H9 (cell line): ENCODE data around the gene IFI35. TPM values are rescaled to one million over a fixed set of nuclear protein-coding genes. Genes with fewer than 3 reads are reported as not detected.
"Not testable (repeated sequence)": the region's sequence is repeated elsewhere in the genome, so short reads cannot be mapped to it uniquely, and the experiment has no call there.

Source experiments
- DNase-seq: peaks from one replicate; pipeline ENCODE4 v3.0.0-alpha.2; 2017
- H2AFZ ChIP-seq: one replicate; pipeline ENCODE4 v1.6.1; 2013; ENCODE audit warnings: mild to moderate bottlenecking, low read length, control low read depth, moderate library complexity
- H2AK5ac ChIP-seq: 2 replicates; pipeline ENCODE4 v1.6.1; 2013; ENCODE audit warnings: low read length, control low read depth, mixed read lengths; ENCODE audit not compliant: insufficient read length
- H2BK120ac ChIP-seq: one replicate; pipeline ENCODE4 v1.6.1; 2013; ENCODE audit warnings: low read depth, mild to moderate bottlenecking, low read length, control low read depth, inconsistent platforms; ENCODE audit not compliant: poor library complexity, severe bottlenecking
- H2BK12ac ChIP-seq: 2 replicates; pipeline ENCODE4 v1.6.1; 2013; ENCODE audit warnings: low read length, control low read depth, mixed read lengths, low read depth; ENCODE audit not compliant: insufficient read length
- H2BK15ac ChIP-seq: 2 replicates; pipeline ENCODE4 v1.6.1; 2013; ENCODE audit warnings: low read depth, low read length, control low read depth
- H2BK20ac ChIP-seq: one replicate; pipeline ENCODE4 v1.6.1; 2013; ENCODE audit warnings: low read depth, mild to moderate bottlenecking, low read length, control low read depth, inconsistent platforms; ENCODE audit not compliant: poor library complexity, severe bottlenecking
- H2BK5ac ChIP-seq: 2 replicates; pipeline ENCODE4 v1.6.1; 2013; ENCODE audit warnings: low read length, control low read depth, mixed read lengths; ENCODE audit not compliant: insufficient read length
- H3K14ac ChIP-seq: 2 replicates; pipeline ENCODE4 v1.6.1; 2013; ENCODE audit warnings: low read length, control low read depth; ENCODE audit not compliant: insufficient read depth
- H3K18ac ChIP-seq: 2 replicates; pipeline ENCODE4 v1.6.1; 2013; ENCODE audit warnings: low read depth, mild to moderate bottlenecking, mixed read lengths, low read length, control low read depth; ENCODE audit not compliant: insufficient read length
- H3K23ac ChIP-seq: 2 replicates; pipeline ENCODE4 v1.6.1; 2013; ENCODE audit warnings: low read length, control low read depth, mixed read lengths, low read depth; ENCODE audit not compliant: insufficient read length
- H3K23me2 ChIP-seq: 2 replicates; pipeline ENCODE4 v1.6.1; 2013; ENCODE audit warnings: low read depth, mild to moderate bottlenecking, mixed read lengths, low read length, control low read depth; ENCODE audit not compliant: insufficient read length, poor library complexity, severe bottlenecking
- H3K27ac ChIP-seq: 2 replicates; pipeline ENCODE4 v1.5.1; 2013; ENCODE audit warnings: low read length, control low read depth, mixed read lengths, low read depth; ENCODE audit not compliant: insufficient read length
- H3K27me3 ChIP-seq: 2 replicates; pipeline ENCODE4 v1.6.1; 2013; ENCODE audit warnings: low read length, control low read depth, inconsistent platforms; ENCODE audit not compliant: insufficient read depth
- H3K4ac ChIP-seq: 2 replicates; pipeline ENCODE4 v1.6.1; 2013; ENCODE audit warnings: low read depth, mild to moderate bottlenecking, control low read depth, inconsistent platforms, low read length, moderate library complexity
- H3K4me1 ChIP-seq: 2 replicates; pipeline ENCODE4 v1.6.1; 2013; ENCODE audit warnings: low read length, control low read depth, inconsistent platforms; ENCODE audit not compliant: insufficient read depth
- H3K4me2 ChIP-seq: 2 replicates; pipeline ENCODE4 v1.6.1; 2013; ENCODE audit warnings: low read length, control low read depth, mixed read lengths; ENCODE audit not compliant: insufficient read length, insufficient read depth
- H3K56ac ChIP-seq: 2 replicates; pipeline ENCODE4 v1.6.1; 2013; ENCODE audit warnings: low read depth, mild to moderate bottlenecking, mixed read lengths, low read length, control low read depth; ENCODE audit not compliant: insufficient read length
- H3K79me1 ChIP-seq: 2 replicates; pipeline ENCODE4 v1.6.1; 2013; ENCODE audit warnings: low read depth, mild to moderate bottlenecking, moderate library complexity, low read length, control low read depth, inconsistent platforms; ENCODE audit not compliant: insufficient read depth, poor library complexity, severe bottlenecking
- H3K79me2 ChIP-seq: 2 replicates; pipeline ENCODE4 v1.6.1; 2013; ENCODE audit warnings: low read length, control low read depth, inconsistent platforms; ENCODE audit not compliant: insufficient read depth
- H3K9ac ChIP-seq: 2 replicates; pipeline ENCODE4 v1.6.1; 2013; ENCODE audit warnings: low read length, control low read depth, mixed read lengths; ENCODE audit not compliant: insufficient read length; ENCODE audit errors: extremely low read depth
- H3K9me3 ChIP-seq: one replicate; pipeline ENCODE4 v1.6.1; 2013; ENCODE audit warnings: low read depth, low read length, inconsistent platforms; ENCODE audit not compliant: control insufficient read depth
- H3T11ph ChIP-seq: one replicate; pipeline ENCODE4 v1.6.1; 2013; ENCODE audit warnings: mild to moderate bottlenecking, low read length, control low read depth, inconsistent platforms
- H4K20me1 ChIP-seq: one replicate; pipeline ENCODE4 v1.6.1; 2013; ENCODE audit not compliant: control insufficient read depth, insufficient read length, insufficient read depth
- H4K5ac ChIP-seq: 2 replicates; pipeline ENCODE4 v1.6.1; 2013; ENCODE audit warnings: low read depth, mild to moderate bottlenecking, mixed read lengths, low read length, control low read depth; ENCODE audit not compliant: insufficient read length
- H4K8ac ChIP-seq: replicated peaks from 2 replicates; pipeline ENCODE4 v1.6.1; 2013; ENCODE audit warnings: low read length, control low read depth, mixed read lengths, low read depth; ENCODE audit not compliant: insufficient read length
- H4K91ac ChIP-seq: 2 replicates; pipeline ENCODE4 v1.6.1; 2013; ENCODE audit warnings: low read depth, mild to moderate bottlenecking, moderate library complexity, mixed read lengths, low read length, control low read depth; ENCODE audit not compliant: insufficient read length
- H3K27ac Mint-ChIP-seq, 3 experiments: 2 replicates in 2 of 3; 3 replicates in 1 of 3; pipeline ENCODE4 v1.8.0; 2020 to 2021; ENCODE audit warnings: mixed read lengths in 3 of 3, mild to moderate bottlenecking in 1 of 3, moderate library complexity in 1 of 3
- H3K27me3 Mint-ChIP-seq: 2 replicates; pipeline ENCODE4 v1.8.0; 2021; ENCODE audit warnings: low read depth, mild to moderate bottlenecking, moderate library complexity, mixed read lengths
- H3K36me3 Mint-ChIP-seq, 3 experiments: 2 replicates in 2 of 3; 3 replicates in 1 of 3; pipeline ENCODE4 v1.8.0; 2020 to 2021; ENCODE audit warnings: low read depth in 3 of 3, mixed read lengths in 3 of 3; ENCODE audit not compliant: insufficient read depth in 1 of 3
- H3K4me1 Mint-ChIP-seq, 2 experiments: 2 replicates each; pipeline ENCODE4 v1.8.0; 2020; ENCODE audit warnings: mixed read lengths in 2 of 2
- H3K4me3 Mint-ChIP-seq, 2 experiments: 2 replicates in 1 of 2; 3 replicates in 1 of 2; pipeline ENCODE4 v1.8.0; 2020 to 2021; ENCODE audit warnings: mild to moderate bottlenecking in 2 of 2, mixed read lengths in 2 of 2, moderate library complexity in 1 of 2
- H3K9me3 Mint-ChIP-seq, 2 experiments: 2 replicates in 1 of 2; 3 replicates in 1 of 2; pipeline ENCODE4 v1.8.0; 2020; ENCODE audit warnings: mild to moderate bottlenecking in 2 of 2, mixed read lengths in 2 of 2, moderate library complexity in 1 of 2
- WGBS: extraction: QIAGEN DNeasy Blood & Tissue Kit; methylation state at CpG from one replicate; pipeline ENCODE4 v1.1.7; 2013; ENCODE audit warnings: missing lambda C conversion rate, low lambda C conversion rate, mixed read lengths; ENCODE audit not compliant: insufficient read length; ENCODE audit errors: extremely low coverage; 5-methylcytosine and 5-hydroxymethylcytosine counted together
- total RNA-seq: library from RNA; stranded (reverse); gene quantifications from 2 replicates; pipeline ENCODE4 v1.2.1, GENCODE V29; 2021
- TF ChIP-seq, protein P1 (sequence below): fragments of 200-600 bp; sonication (generic); conservative IDR thresholded peaks from 3 replicates; pipeline ENCODE4 v1.8.0; 2021; ENCODE audit warnings: antibody characterized with exemption, mild to moderate bottlenecking

IFI35 gene
- total RNA-seq, 1 experiment from 2014 or later, result 4.2 TPM

DNA sequence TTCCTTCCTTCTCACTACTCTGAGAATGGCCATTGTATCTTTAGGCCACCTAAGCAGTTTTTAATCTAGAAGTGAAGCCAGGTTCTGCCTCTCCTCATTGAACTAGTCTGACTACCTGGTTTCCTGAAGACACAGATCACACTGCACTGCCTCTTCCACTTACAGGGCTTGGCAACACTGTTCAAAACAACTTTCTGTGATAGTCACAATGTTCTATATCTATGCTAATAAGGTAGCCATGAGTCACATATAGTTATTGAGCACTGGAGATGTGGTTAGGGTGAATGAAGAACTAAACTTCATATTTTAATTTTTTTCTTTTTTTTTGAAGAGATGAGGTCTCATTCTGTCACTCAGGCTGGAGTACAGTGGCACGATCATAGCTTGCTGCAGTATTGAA lies 45.4 kb downstream of the IFI35 start:
- Histone ChIP-seq H4K91ac (no peak overlapping the region), H3K23ac (no peak overlapping the region), H3K79me2 (no peaks in the 10 kb centered on the region), H3K27me3 (no peaks in the 10 kb centered on the region), H2BK5ac (no peak overlapping the region), H3K9me3 (no peaks in the 10 kb centered on the region), H2BK15ac (no peak overlapping the region), H3K9ac (no peak overlapping the region), H4K8ac (no peak overlapping the region), H3K18ac (no peak overlapping the region), H2BK120ac (no peak overlapping the region), H4K20me1 (no peaks in the 10 kb centered on the region), H2AFZ (no peak overlapping the region), H3K23me2 (no peaks in the 10 kb centered on the region), H3K56ac (no peak overlapping the region), H3K4me2 (no peak overlapping the region), H3K4me1 (no peaks in the 10 kb centered on the region), H2BK20ac (no peak overlapping the region), H3K4ac (no peak overlapping the region), H3K79me1 (no peaks in the 10 kb centered on the region), H2AK5ac (no peak overlapping the region), H3T11ph (no peak overlapping the region), H3K14ac (no peak overlapping the region), H4K5ac (no peak overlapping the region), H2BK12ac (no peak overlapping the region), H3K27ac (no peak overlapping the region)
- no peak for DNase-seq
- no peak overlapping the region for H3K4me3 Mint-ChIP-seq
- peaks cover 4 to 9% of the 10 kb centered on the region in 2 experiments; a peak in 3 of 4 replicates for H3K4me1 Mint-ChIP-seq
- TF ChIP-seq, protein P1, sequence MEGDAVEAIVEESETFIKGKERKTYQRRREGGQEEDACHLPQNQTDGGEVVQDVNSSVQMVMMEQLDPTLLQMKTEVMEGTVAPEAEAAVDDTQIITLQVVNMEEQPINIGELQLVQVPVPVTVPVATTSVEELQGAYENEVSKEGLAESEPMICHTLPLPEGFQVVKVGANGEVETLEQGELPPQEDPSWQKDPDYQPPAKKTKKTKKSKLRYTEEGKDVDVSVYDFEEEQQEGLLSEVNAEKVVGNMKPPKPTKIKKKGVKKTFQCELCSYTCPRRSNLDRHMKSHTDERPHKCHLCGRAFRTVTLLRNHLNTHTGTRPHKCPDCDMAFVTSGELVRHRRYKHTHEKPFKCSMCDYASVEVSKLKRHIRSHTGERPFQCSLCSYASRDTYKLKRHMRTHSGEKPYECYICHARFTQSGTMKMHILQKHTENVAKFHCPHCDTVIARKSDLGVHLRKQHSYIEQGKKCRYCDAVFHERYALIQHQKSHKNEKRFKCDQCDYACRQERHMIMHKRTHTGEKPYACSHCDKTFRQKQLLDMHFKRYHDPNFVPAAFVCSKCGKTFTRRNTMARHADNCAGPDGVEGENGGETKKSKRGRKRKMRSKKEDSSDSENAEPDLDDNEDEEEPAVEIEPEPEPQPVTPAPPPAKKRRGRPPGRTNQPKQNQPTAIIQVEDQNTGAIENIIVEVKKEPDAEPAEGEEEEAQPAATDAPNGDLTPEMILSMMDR, result no peak
- no peak overlapping the region for H3K27ac Mint-ChIP-seq
- no CpG with 5 or more reads among the region's 1 CpG for WGBS
- peaks cover 26 to 67% (median 63%) of the 10 kb centered on the region in 3 experiments for H3K36me3 Mint-ChIP-seq
- H3K27me3 Mint-ChIP-seq, result no peaks in the 10 kb centered on the region
- H3K9me3 Mint-ChIP-seq, result no peaks in the 10 kb centered on the region

- not testable (repeated sequence) for H4K8ac ChIP-seq, H3K4me1 ChIP-seq, H3K4ac ChIP-seq, H4K91ac ChIP-seq, H4K5ac ChIP-seq, H3K9ac ChIP-seq, H3K27ac ChIP-seq, H2AK5ac ChIP-seq, H2BK12ac ChIP-seq, H3K79me2 ChIP-seq, H3K4me2 ChIP-seq, H3K56ac ChIP-seq, H2BK120ac ChIP-seq, H3K18ac ChIP-seq, H2BK20ac ChIP-seq, H3K23ac ChIP-seq, H2BK15ac ChIP-seq, H2BK5ac ChIP-seq, DNase-seq, H3K79me1 ChIP-seq, H3K4me3 Mint-ChIP-seq, H3K14ac ChIP-seq, H3K9me3 ChIP-seq, H2AFZ ChIP-seq, H3K27me3 ChIP-seq, H4K20me1 ChIP-seq, H3K27me3 Mint-ChIP-seq, H3K27ac Mint-ChIP-seq, H3K4me1 Mint-ChIP-seq, H3K9me3 Mint-ChIP-seq, H3K23me2 ChIP-seq, H3T11ph ChIP-seq
- H3K36me3 Mint-ChIP-seq, result peaks cover 22 to 64% (median 60%) of the 10 kb centered on the region in 3 experiments
- WGBS, result no CpG with 5 or more reads among the region's 7 CpGs
Observed at GRCh38 chr17:43053008-43053407, 46.4 kb downstream of the IFI35 start.
